Measurements from ENCODE around the gene CNTNAP2.

DNA sequence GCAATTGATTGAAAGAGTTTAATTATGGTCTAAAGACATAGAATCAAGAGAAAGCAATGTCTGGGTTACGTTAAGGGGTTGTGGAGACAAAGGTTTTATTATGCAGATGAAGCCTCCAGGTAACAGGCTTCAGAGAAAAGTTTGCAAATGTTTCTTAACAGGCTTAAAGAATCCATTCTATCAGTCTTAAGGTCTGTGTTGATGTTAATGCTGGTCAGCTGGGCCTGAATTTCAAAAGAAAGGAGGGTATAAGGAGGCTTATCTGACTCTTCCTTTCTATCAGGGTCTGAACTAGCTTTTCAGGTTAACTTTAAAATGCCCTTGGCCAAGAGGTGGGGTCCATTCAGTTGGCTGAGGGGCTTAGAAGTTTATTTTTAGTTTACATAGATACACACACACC lies 1469.5 kb downstream of the CNTNAP2 start:
- TF ChIP-seq, protein P1, sequence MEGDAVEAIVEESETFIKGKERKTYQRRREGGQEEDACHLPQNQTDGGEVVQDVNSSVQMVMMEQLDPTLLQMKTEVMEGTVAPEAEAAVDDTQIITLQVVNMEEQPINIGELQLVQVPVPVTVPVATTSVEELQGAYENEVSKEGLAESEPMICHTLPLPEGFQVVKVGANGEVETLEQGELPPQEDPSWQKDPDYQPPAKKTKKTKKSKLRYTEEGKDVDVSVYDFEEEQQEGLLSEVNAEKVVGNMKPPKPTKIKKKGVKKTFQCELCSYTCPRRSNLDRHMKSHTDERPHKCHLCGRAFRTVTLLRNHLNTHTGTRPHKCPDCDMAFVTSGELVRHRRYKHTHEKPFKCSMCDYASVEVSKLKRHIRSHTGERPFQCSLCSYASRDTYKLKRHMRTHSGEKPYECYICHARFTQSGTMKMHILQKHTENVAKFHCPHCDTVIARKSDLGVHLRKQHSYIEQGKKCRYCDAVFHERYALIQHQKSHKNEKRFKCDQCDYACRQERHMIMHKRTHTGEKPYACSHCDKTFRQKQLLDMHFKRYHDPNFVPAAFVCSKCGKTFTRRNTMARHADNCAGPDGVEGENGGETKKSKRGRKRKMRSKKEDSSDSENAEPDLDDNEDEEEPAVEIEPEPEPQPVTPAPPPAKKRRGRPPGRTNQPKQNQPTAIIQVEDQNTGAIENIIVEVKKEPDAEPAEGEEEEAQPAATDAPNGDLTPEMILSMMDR (IDR thresholded peaks at IDR 0.05; ENCODE audit: low read depth, low read length, missing input control) = no peak
- no peak for TF ChIP-seq EGR1 (IDR thresholded peaks at IDR 0.05; ENCODE audit: low read depth in 2 of 2)
- no peak for TF ChIP-seq TAF1 (conservative IDR thresholded peaks at IDR 0.05)
- TF ChIP-seq RAD21 (IDR thresholded peaks at IDR 0.05) = no peak
- TF ChIP-seq YY1 (IDR thresholded peaks at IDR 0.05) = no peak
- TF ChIP-seq JUND (IDR thresholded peaks at IDR 0.05) = no peak
- no peak for TF ChIP-seq REST (IDR thresholded peaks at IDR 0.05)
- no peak for TF ChIP-seq RXRA (IDR thresholded peaks at IDR 0.05)
